GM19025 (cell line): Measurements from ENCODE around the gene C19orf85.

Source experiments
- ATAC-seq: cut with Tn5 transposase; IDR thresholded peaks from one replicate; pipeline ENCODE4 v1.9.1; 2021; ENCODE audit warnings: mild to moderate bottlenecking, low read depth, moderate library complexity; ENCODE audit not compliant: unreplicated experiment

Gene C19orf85

DNA sequence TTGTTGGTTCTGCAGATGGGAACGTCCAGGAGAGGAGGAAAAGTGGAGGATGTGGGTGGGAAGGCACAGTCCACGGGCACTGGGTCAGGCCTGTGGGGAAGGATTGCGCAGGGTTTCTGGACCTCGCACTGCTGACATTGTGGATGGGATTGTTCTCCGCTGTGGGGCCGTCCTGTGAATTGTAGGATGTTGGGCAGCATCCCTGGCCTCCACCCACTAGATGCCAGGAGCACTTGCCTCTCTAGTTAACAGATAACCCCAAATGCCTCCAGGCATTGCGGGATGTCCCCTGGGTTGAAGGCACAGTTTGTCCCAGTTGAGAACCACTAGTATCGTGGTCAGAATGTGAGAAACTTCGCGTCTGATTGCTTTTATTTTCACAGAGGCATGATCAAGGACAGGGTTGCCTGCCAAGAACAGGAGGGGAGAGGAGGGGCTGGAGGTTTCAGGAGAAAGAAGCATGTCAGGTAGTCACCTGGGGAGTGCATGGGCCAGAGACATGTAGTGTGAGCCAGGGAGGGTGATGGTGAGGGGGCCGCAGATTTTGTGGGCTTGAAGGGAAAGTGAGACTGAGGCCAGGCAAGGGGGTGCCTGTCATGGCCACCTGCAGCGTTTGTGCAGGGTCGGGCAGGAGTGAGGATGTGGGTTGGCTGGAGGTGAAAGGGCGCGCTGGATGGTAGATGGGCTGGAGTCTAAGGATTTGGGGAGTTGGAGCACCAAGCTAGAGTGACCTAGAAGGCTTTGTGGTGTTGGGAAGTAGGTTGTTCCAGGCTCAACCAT lies 15.1 kb upstream of the C19orf85 start:
- ATAC-seq = no peak

DNA sequence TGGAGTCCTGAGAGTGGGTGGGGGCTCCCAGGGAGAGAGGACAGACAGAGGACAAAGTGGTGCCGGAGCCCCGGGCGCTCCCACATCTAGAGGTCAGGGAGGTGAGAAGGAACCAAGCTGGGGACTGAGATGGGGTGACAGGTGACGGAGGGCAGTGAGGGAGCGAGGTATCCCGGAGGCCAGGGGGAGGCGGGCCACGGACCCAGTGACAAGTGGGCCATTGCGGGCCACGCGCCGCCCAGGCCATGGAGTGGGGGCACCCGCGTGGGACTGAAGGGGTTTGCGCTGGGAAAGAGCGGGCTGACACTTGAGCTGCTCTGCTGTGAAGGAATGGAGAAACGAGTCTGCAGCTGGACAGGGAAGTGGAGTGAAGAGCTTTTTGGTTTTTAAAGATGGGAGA lies 14.5 kb upstream of the C19orf85 start:
- ATAC-seq = no peak

DNA sequence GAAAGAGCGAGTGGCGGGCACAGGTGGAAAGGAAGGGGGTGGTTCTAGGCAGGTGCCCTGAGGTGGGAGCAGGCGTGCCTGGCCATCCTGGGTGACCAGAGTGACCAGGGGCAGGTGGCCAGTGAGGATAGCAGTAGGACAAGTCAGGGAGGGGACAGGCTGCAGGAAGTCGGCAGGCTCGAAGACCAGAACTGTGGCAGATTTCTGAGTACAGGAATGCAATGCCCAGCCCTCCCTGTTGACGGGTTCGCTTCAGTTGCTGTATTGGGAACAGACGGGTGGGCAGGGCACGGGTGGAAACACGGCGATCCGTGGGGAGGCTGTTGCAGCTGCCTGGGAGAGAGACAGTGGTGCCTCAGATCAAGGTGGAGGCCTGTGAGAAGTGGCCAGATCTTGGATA lies 13.8 kb upstream of the C19orf85 start:
- no peak for ATAC-seq

DNA sequence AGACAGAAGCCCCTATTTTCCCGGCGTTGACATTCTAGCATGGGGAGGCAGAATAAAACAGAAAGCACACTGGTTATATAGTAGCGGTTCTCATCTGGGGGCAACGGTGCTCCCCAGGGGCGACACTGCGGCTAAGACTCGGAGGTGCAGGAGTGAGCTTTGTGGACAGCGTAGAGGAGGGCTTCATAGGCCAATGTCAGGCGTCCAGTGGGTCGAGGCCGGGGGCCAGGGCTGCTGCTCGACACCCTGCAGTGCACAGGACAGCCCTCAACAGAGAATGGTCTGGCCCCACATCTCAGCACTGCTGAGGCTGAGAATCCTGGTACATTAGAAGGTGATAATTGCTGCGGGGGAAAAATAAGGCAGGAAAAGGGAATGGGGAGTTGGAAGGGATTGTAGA lies 13.4 kb upstream of the C19orf85 start:
- no peak for ATAC-seq

DNA sequence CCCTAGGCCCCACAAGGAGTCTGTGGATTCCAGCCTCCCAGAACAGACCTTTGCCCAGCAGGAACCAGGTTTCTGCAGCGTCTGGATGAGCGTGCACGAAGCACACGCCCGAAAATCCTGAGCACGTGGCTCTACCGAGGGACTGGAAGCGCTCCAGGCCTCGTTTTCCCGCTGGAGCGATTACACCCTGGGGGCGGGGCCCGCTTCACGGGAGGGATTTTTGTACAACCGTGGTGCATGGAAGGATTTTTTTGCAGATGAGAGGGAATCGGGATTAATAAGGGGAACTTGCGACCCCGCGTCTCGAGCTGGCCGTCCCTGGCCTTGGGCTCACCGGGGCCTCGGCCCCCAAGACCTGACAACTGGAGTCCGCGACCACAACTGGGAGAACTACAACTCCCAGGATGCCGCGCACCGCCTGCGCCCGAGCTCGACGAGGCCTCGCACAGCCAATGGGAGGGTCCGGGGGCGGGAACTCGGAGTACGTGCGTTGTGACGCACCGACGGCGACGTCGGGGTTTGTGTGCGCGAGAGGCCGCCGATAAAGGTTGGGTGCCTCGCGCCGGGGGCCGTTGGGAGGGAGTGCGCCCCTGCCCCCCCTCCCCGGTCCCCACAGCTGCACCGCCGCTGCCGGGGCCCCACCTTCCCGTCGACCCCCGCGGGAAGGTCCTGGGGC lies 11.7 kb upstream of the C19orf85 start, which contains the start of gene ZNF628:
TSS of gene ZNF628 (plus strand) at position 518 of the 676 bp plus-strand sequence. CDS start 3,294 bp downstream, outside the sequence.
- peak; percentile 93 for ATAC-seq

DNA sequence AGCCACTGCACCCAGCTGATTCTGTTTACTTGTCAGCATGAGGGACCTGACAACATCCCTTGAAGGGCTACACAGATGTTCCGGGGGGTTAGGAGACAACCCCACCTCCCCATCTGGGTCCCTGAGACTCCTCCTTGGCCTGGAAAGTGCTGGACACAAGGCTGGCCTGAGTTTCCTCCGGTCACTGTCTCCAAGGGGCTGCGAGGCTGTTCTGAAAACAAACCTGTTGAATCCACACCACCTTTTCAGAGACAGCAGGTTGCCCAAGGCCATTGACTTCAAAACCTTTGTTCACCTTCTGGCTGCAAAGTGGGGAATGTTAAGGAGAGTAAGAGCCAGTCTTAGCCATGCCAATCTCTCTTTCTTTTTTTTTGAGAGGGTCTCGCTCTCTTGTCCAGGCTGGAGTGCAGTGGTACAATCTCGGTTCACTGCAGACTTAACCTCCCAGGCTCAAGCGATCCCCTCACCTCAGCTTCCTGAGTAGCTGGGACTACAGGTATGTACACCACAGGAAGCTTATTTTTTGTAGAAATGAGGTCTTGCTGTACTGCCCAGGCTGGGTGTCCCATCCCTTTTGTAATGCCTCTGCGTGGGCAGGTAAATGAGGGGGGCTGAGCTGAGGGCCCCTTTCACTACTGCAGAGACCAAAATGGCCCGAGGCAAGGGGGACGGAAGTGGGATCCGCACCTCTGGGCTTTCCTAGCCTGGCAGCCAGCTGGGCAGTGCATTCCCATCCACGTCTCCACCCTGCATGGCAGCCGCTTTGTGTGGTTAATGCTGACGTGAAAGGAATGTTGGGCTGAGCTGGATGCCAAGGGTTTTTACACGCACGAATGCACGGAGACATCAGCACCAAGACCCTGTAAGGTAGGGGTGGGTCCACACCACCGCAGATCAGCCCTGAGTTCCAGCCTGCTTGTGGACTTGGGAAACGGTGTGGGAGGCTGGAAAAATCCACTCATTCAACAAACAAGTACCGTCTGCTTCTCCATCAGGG lies 10.0 kb upstream of the C19orf85 start:
- no peak for ATAC-seq

DNA sequence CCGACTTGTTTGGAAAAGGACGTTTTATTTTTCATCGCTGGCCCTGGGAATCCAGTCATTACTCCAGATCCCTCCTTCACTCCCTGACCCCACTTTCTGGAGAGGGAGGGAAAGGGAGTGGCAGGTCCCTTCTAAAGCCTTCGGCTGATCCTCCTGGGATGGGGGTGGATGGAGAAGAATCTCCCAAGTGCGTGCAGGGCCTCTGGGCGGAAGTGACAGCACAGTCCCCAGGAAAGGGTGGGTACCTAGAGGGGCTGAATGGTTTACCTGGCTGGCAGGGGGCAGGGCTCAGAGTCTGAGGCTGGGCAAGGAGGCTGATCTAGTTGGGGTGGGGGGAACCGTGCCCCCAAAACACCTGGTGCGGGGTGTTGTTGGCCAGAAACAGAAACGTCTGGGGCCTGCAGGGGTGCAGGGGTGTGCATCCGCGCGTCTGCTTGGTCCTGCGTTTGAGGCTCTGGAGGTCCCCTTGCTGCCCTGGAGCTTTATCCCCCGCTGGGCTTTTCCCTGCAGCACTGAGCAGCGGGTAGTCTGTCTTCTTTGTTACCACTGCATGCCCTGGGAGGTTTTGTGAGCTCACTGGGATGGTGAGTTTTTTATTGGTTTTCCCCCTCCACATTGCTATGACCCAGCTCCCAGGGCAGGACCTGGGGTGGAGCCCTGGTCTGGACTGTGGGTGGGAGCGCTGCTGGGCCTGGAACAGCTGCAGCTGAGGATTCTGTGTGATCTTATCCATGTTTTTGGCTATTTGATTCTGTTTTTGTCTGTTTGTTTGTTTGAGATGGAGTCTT lies 8.9 kb upstream of the C19orf85 start:
- ATAC-seq = no peak

DNA sequence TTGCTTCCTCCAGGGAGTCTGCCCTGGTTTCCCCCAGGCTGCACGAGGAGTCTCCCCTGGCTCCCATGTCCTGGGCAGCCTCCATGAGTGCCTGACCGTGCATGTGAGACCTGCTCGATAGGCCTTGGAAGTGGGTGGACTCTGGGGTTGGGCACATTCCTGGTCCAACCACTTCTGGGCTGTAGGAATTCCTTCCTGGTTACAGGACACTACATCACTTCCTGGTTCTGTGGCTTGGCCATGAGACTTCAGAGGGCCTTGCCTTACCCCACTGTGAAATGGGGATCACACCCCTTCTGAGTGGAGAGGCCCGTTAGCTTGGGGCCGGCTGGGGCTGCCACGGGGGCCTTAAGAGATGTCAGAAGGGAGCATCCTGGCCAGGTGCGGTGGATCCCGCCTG lies 7.9 kb upstream of the C19orf85 start:
- ATAC-seq = no peak

DNA sequence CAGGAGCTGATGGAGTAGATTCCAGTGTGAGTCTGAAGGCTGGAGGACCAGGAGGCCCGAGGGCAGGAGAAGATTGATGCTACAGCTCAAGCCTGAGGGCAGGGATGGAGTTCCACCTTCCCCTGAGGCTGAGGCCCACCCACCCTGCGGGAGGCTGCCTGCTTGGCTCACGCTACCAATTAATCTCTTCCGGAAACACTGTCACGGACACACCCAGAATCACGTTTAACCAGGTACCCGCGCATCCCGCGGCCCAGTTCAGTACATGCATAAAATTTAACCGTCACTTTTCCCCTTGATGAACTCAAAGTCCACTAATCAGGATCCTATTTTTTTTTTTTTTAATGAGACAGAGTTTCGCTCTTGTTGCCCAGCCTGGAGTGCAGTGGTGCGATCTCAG lies 6.7 kb upstream of the C19orf85 start:
- ATAC-seq = no peak

DNA sequence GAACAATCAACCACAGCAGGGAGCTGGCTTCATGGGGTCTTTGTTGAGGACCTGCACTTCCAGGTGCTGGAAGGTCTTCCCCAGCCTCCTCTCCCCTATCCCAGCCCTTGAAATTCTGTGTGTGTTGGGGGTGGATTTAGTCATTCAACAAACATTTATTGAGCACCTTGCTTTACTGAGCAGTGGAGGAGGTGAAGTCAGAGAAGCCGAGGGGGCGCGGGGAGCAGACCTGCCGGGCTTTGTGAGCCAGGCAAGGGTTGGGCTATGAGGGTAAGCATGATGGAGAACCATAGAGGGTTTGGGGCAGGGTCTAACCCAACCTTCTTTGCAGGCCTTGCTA lies 3.5 kb upstream of the C19orf85 start:
- ATAC-seq = no peak

DNA sequence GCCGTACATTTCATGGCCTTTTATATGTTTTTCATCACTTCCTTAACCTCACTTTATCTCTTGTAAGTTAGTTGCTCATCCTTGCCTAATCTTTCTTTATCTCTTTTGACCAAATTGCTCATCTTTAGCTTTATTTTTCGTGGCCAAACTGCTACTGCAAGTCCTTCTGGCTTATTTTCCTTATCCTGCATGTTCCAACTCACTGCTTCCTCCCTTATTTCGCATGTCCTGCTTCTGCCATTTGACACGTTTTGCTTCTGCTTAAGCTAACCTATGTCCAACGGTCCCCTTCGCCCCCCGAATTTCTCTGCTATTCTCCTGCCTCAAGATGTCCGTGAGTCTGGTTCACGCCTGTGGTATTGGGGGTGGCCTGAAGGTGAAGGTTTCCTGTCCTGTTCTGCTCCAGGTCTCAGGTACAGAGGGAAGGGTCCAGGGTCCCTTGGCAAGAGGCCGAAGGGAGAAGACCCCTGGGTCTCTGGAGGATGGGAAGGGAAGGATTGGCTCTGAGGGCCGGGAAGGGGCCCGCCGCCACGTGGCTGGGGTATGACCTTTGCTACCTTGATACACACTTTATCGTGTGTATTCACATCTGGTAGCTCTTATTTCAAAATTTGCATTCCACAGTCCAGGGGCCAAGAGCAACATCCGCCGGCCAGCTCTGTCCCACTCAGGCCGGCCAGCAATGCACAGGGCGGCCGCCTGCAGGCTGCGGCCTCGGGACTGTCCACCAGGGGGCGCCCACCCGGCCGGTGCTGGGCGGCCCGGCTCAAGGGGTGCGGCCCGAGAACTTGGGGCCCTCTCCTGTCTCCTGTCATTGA lies 2.9 kb upstream of the C19orf85 start:
- ATAC-seq = no peak

DNA sequence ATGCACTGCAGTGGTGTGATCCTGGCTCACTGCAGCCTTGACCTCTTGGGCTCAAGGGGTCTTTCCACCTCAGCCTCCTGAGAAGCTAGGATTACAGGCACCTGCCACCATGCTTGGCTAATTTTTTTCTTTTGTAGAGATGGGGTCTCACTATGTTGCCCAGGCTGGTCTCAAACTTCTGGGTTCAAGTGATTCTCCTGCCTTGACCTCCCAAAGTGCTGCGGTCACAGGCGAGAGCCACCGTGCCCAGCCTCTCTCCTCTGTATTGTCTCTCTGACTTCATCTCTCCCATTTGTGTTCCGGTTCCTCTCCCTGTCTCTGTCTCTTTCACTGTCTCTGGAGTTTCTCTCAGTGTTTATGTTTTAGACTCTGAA lies 1.7 kb upstream of the C19orf85 start:
- ATAC-seq = no peak

DNA sequence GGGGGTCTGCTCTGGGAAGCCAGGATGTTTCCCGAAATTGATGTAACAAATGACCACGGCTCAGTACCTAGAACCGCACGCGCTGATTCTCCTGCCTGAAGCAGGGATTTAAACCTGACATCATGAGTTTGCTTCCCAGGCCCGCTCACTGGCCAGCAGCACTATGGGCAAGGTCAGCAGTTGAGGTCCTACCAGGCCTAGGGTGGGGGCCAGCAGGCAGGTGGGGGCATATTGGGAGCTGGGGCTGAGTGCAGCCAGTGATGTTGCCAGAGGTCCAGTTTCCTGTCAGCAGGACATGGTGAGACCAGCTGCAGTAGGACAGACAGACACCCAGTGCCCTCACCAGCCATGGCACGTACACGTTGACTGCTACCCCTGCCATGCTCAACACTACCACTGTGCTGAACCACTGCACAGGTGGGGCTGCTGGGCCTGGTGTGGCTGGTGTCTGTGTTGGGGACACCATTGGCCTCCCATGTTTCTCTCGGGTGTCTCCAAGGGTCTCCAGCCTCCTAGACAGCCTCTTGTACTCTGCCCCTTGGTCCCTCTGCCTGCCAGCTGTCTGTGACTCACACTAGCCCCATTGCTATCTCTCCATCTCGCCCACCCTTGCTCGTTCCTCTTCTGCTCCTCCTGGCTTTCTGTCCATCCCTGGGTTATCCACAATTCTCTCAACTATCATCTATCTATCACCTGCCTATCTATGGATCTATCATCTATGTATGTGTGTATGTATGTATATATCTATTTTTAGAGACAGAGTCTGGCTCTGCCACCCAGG lies 1.1 kb upstream of the C19orf85 start:
- ATAC-seq = no peak

DNA sequence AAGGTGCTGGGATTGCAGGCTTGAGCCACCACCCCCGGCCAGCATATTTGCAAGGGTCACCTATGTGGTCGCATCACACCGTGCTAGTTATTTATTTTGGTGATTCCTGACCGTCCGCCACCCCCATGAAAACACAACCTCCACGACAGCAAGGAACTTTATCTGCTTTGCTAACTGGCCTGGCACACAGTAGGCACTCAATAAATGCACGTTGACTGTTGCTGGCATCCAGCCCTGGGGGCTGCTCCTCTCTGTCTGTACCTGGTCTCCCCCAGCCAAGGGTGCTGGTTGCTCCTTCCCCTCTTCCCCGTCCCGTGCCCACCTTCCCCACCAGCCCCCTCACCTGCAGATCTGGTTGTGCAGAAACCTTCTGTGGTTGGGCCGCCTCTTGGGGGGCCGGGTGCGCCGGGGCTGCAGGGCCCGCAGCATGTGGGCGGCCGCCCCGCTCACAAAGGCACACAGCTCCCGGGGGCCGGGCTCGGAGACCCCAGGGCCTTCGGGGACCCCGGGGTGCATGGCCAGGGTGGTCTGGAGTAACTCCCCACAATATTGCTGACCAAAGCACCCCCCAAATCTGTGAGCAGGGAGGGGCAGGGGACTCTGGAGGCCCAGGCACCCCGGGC lies 401 bp downstream of the C19orf85 start:
- ATAC-seq = no peak

DNA sequence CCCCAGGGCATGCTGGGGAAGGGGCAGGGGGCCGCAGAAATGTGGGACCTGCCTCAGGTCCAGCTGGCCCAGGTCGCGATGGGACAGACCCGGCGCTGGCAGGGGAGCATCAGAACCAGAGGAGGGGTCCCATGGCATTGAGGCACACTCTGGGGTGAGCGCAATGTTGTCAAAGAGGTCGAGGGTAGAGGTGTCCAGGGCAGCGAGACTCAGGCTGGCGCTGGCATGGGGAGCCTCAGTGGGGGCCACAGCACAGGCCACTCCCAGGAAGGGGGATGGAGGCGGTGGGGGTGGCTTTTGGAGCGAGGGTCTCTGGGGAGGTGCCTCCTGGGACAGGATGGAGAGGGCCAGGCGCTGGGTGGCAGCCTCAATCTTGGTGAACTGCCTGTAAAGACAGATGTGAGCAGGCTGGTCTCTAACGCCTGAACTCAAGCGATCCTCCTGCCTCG lies 944 bp downstream of the C19orf85 start:
- ATAC-seq = no peak

DNA sequence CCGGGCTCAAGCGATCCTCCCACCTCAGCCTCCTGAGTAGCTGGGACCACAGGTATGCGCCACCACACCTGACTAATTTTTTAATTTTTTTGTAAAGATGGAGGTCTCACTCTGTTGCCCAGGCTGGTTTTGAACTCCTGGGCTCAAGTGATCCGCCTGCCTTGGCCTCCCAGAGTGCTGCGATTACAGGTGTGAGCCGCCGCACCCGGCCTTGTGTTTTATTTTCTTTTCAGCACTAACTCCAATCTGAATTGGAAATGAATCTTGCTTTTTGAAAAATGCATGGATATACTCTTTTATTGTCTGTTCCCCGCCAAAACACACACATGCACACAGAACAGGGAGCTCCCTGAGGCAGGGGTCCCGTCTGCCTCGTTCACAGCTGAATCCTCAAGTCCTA lies 1.8 kb downstream of the C19orf85 start:
- ATAC-seq = no peak

DNA sequence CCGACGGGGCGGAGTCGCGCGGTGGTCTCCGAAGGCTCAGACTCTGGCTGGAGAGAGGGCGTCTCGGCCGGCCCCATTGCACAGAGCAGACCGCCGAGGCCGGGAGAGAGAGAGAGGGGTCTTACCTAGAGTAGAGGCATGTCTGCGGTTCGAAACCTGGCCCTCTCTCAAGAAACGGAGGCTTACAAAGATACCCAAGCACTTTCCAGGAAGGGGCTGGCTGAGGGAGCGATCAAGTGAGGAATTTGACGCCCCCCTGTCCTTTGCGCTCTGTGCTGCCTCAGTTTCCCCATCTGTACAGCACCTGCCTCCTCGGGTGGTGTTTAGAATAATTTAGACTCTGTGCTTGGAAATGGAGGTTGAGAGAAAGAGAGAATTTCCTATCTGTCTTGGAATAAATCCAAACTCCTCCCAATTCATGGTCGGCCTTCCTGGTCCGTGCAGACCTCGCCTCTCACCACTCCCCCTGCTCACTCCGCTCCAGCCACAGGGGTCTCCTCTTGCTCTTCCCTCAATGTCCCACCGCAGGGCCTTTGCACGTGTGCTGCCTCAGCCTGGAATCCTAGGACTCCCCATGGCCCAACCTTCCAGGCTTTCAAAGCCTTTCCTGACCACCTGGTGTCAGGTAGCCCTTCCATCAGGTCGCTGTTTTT lies 2.5 kb downstream of the C19orf85 start:
- no peak for ATAC-seq
